HG03196 (cell line): ENCODE results near the gene MAGT1.
"Not testable (repeated sequence)": the region's sequence is repeated elsewhere in the genome, so short reads cannot be mapped to it uniquely, and the experiment has no call there.

Experiments
- ATAC-seq: cut with Tn5 transposase; IDR thresholded peaks from one replicate; pipeline ENCODE4 v1.9.1; 2021; ENCODE audit not compliant: unreplicated experiment

MAGT1 gene

DNA sequence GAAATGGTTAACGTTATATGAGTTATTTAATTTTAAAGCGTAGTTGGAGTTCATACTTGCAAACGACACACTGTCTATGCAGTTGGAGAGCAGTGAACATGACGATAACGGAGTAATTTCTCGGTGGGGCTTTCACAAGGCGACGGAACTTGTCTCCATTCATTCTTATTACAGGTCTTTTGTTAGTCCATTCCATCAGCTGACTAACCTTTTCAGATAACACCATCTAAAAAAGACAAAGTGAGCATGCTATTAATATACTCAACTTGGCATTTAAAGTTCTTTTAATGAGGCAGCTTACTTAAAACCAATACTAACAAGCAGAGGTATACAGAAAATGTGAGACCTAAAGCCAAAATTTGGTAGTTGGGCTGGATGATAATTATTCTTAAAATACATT lies 19.9 kb downstream of the MAGT1 start:
- no peak for ATAC-seq

DNA sequence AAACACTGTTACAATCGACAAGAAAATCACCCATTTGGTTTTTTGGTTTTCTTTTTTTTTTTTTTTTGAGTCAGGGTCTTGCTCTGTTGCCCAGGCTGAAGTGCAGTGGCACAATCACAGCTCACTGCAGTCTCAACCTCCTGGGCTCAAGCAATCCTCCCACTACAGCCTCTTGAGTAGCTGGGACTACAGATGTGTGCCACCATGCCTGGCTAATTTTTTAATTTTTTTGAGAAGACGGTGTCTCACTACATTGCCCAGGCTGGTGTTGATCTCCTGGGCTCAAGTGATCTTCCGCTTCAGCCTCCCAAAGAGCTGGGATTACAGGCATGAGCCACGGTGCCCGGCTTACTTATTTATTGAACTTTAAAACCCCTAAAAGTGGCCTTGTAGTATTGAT lies 63.7 kb downstream of the MAGT1 start:
- ATAC-seq = not testable (repeated sequence)

DNA sequence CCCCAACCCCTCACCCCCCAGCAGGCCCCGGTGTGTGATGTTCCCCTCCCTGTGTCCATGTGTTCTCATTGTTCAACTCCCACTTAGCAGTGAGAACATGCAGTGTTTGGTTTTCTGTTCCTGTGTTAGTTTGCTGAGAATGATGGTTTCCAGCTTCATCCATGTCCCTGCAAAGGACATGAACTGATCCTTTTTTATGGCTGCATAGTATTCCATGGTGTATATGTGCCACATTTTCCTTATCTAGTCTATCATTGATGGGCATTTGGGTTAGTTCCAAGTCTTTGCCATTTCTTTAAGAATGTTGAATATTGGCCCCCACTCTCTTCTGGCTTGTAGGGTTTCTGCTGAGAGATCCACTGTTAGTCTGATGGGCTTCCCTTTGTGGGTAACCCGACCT lies 73.2 kb downstream of the MAGT1 start:
- not testable (repeated sequence) for ATAC-seq

DNA sequence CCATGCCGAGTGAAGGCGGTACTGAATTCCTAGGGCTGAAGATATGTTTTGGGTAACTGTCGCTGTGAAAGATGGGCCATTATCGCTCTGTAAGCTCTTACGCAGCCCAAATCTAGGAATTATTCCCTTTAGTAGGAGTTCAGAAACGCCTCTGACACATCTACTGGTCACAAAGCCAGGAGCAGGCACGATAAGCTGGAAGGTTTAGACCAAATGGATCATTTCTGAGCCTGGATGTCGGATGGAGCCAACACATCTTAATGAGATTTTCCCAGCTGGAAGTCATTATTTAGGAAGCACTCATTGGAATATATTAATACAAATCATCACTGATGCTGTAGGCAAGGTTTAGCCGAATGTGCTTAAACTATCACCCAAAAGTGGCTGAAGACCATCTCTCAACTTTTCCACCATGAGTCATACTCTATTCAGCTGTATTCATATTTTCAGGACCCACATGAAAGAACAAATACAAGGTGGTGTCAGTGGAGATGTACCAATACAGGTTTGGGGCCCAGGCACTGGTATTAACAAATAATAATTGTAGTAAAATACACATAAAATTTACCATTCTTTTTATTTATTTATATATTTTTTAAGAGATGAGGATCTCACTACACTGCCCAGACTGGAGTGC lies 75.0 kb downstream of the MAGT1 start:
- no peak for ATAC-seq

DNA sequence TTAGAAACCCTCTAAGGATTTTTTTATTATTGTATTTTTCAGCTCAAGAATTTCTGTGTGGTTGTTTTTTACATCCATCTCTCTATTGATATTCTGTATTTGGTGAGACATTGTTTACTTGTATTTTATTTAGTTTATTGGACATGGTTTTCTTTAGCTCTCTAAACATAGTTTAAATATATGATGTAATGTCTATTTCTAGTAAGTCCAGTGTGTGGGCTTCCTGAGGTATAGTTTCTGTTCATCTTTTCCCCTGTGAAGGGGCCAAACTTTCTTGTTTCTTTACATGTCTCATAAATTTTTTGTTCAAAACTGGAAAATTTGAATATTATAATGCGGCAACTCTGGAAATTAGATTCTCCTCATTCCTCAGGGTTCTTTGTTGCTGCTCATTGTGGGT lies 81.0 kb downstream of the MAGT1 start:
- ATAC-seq = no peak

DNA sequence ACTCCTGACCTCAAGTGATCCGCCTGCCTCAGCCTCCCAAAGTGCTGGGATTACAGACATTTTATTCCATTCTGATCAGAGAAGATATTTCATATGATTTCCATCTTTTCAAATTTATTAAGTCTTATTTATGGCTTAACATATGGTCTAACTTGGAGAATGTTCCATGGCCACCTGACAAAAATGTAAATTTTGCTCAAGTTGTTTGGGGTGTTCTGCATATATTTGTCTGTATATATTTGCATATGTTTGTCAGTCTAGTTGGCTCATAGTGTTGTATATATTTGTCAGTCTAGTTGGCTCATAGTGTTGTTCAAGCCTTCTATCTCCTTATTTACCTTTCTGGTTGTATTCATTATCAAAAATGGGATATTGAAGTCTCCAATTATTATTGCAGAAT lies 93.0 kb downstream of the MAGT1 start:
- ATAC-seq = no peak

DNA sequence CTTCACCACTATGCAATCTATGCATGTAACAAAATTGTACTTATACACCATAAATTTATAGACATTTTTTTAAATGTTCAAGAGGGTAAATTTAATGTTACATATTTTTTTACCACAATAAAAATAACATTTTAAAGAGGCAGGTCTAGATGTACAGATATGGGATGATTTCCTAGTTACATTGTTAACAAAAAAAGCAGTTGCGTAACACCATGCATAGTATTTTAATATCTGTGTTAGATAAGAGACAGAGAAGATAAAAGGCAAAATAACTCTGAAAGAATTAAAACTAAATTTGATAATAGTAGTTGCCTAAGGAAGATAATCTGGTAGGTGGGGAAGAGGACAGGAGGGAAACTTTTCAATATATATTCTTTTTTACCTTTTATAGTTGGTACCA lies 100.1 kb downstream of the MAGT1 start:
- ATAC-seq = no peak

DNA sequence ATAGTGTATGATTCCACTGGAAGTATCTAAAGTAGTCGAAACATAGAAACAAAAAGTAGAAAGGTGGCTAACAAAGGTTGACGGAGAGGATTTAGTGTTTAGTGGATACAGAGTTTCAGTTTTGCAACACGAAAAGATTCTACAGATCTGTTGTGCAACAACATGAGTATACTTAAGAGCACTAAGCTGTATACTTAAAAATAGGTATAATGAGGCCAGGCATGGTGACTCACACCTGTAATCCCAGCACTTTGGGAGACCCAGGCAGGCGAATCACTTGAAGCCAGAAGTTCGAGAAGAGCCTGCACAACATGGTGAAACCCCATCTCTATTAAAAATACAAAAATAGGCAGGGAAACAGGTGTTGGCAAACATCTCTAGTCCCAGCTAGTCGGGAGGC lies 101.3 kb downstream of the MAGT1 start:
- ATAC-seq = no peak

DNA sequence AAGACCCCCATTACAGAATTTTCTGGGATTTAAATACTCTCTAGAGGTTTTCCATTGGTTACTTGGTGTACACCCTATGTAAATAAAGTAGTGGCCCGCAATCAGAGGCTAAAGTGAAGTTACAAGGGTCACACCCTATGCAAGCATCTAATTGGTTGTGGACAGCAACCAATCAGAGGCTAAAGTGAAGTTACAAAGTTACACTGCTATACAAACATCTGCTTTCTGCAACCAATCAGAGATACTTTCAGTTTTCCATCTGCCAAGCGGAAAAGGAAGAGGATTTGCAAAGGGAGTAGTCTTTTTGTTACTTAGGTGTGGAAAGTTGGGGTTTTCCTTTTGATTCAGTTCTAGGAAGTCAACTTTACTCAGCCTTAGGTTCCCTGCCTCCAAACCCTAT lies 107.2 kb downstream of the MAGT1 start:
- ATAC-seq = no peak

DNA sequence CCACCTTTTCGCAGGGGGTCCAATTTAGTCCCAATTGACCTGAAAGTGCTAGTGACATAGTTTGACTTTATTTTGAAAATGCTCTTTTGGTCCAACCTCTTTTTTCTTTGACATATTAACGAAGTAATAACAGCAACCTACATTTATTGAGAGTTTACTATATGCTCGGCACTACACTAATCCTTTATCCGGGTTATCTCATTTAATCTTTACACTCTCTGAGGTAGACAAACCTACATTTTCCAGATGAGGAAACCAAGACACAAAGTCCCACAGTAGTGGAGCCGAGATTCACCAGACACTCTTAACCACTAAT lies 108.9 kb downstream of the MAGT1 start:
- peak; percentile 22 for ATAC-seq

DNA sequence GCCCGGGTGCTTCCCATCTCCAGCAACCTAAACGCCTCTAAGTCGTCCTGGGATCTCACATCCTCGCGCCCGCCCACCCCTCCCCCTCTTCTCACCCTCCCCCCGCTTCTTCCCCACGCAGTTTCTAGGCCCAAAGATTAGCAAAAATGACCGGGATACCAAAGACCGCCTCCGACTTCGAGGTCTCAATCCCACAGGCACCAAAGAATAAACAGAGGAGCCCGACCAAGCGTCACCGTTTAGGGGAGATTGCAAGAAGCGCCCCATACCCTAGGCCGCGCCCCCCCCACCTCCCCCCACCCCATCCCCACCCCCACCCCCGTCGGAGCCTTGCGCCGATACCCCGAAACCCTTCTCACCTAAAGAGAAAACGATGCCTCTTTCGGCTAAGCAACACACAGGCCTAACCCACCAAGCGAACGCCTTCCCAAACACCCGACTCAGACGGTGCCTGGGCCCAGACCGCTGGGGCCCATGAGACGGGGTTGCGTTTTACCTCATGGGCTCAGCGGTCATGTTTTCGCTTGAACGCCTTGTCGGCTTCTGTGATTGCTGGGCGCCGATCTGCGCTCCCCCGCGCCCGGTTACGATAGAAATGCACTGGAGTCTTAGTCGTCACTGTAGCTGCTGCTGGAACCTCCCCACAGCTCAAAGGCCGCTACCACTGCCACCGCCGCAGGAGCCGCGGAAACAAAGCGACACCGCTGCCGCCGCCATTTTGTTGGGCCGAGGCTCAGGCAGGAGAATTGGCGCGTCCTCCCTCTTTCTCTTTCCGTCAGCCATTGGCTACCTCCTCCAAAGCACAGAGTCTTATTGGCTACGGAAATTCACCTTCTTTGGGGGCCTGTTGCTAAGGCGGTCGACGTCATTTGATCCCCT lies 109.5 kb downstream of the MAGT1 start, which contains the start of gene ATRX:
Gene ATRX (minus strand): TSS at position 731 of the 879 bp plus-strand sequence. CDS start 215 bp downstream, at position 516.
- ATAC-seq = peak; percentile 90

DNA sequence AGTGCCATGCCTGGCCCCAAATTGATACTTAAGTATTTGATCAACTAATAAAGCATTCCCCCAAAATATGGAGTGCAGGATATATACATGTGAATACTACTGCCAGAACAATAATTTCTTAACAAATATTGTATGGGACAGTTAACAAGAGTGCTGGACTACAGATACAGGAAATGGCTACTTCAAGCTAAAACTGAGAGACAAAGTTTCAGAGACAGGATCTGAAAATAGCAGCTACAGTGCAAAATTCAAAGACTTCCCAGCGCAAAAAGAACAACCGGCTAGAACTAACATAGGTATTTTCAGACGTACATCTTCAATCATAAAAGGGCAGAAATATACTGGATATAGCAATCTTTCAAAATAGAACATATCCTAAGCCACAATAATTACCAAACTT lies 115.5 kb downstream of the MAGT1 start:
- ATAC-seq = no peak

DNA sequence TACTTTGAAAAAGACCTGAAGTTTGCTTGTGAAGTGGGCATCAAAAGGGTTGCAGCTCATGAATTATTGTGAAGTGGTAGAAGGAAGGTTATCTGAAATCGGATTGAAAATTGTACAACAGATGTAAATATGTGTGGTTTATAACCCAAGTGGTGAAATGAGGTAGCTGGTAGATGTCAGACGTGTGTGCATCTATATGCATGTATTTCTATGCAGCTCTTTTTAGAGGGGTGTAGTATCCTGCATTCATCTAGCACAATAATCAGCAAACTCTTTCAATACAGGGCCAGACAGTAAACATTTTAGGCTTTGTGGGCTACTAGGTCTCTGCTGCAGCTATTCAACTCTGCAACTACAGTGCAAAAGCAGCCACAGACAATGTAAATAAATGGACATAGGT lies 118.6 kb downstream of the MAGT1 start:
- ATAC-seq = no peak
